Activated CD4-positive, alpha-beta memory T cell treated with anti-CD3 and anti-CD28 coated beads, Interleukin-2, amount 10 ng/mL, durations not matched to agents 7 days and 5 days (primary cell): Measurements from ENCODE around the gene NUP37. TPM values are rescaled to one million over a fixed set of nuclear protein-coding genes. Genes with fewer than 3 reads are reported as not detected.
A peak's percentile ranks its signal among the peaks of the same experiment; 100 is the strongest.

Source experiments
- CTCF ChIA-PET: fragments of 350-600 bp; sonication (Branson Sonifier 250); formaldehyde crosslinking; loops from one replicate; lab custom pipeline; 2021; ENCODE audit warnings: antibody characterized with exemption, inconsistent platforms; lab: Charles Lee
- POLR2A ChIA-PET: fragments of 350-600 bp; sonication (Branson Sonifier 250); formaldehyde crosslinking; loops from one replicate; lab custom pipeline; 2021; ENCODE audit warnings: antibody characterized with exemption; lab: Charles Lee
- DNase-seq: peaks from one replicate; pipeline ENCODE4 v3.0.0-alpha.2; 2020
- H3K27ac Mint-ChIP-seq: one replicate; pipeline ENCODE4 v1.8.0; 2021; ENCODE audit warnings: mild to moderate bottlenecking, mixed read lengths
- H3K27me3 Mint-ChIP-seq: one replicate; pipeline ENCODE4 v1.8.0; 2021; ENCODE audit warnings: mixed read lengths
- H3K36me3 Mint-ChIP-seq: one replicate; pipeline ENCODE4 v1.8.0; 2021; ENCODE audit warnings: low read depth, mixed read lengths
- H3K4me1 Mint-ChIP-seq: one replicate; pipeline ENCODE4 v1.8.0; 2021; ENCODE audit warnings: mixed read lengths
- H3K4me3 Mint-ChIP-seq: one replicate; pipeline ENCODE4 v1.8.0; 2021; ENCODE audit warnings: mild to moderate bottlenecking, mixed read lengths
- H3K9me3 Mint-ChIP-seq: one replicate; pipeline ENCODE4 v1.8.0; 2021; ENCODE audit warnings: mixed read lengths
- total RNA-seq, 2 experiments: library from RNA; stranded (reverse); gene quantifications; one replicate each; pipeline ENCODE4 v1.2.3, GENCODE V29; 2021

The NUP37 gene
- total RNA-seq, 2 experiments from 2014 or later: 59.9 to 65.9 TPM

GRCh38 chr12:102051431-102051965, 68.4 kb downstream of the NUP37 start:
- H3K36me3 Mint-ChIP-seq: peaks cover 52% of the 10 kb centered on the region
- H3K27ac Mint-ChIP-seq: no peak overlapping the region
- no peak overlapping the region for H3K4me3 Mint-ChIP-seq
- POLR2A ChIA-PET: interaction anchor here (1.0 kb wide), 2 partner anchors 10 to 68 kb away, joined by 3 read pairs; no protein-coding TSS in a partner anchor
- DNase-seq: no peak
- H3K27me3 Mint-ChIP-seq: no peaks in the 10 kb centered on the region
- H3K4me1 Mint-ChIP-seq: peaks cover 22% of the 10 kb centered on the region
- H3K9me3 Mint-ChIP-seq: no peaks in the 10 kb centered on the region
- CTCF ChIA-PET: no interaction called here

GRCh38 chr12:102050660-102051430, 69.1 kb downstream of the NUP37 start:
- peaks cover 19% of the 10 kb centered on the region for H3K4me1 Mint-ChIP-seq
- ChIA-PET POLR2A (interaction anchor here (0.6 to 1.5 kb wide), 4 partner anchors 9 to 69 kb away, joined by 3 to 4 read pairs (median 4); partner anchors contain the start of gene WASHC3), CTCF (no interaction called here)
- no peak overlapping the region for H3K27ac Mint-ChIP-seq
- H3K4me3 Mint-ChIP-seq: no peak overlapping the region
- no peaks in the 10 kb centered on the region for H3K27me3 Mint-ChIP-seq
- DNase-seq: no peak
- H3K36me3 Mint-ChIP-seq: peaks cover 45% of the 10 kb centered on the region
- H3K9me3 Mint-ChIP-seq: no peaks in the 10 kb centered on the region

- peak overlapping the region; percentile 26 for H3K27ac Mint-ChIP-seq
- H3K4me3 Mint-ChIP-seq: no peak overlapping the region
- H3K36me3 Mint-ChIP-seq: peaks cover 23% of the 10 kb centered on the region
- H3K9me3 Mint-ChIP-seq: no peaks in the 10 kb centered on the region
- H3K4me1 Mint-ChIP-seq: peaks cover 15% of the 10 kb centered on the region
- DNase-seq: no peak
- POLR2A ChIA-PET: interaction anchor here (3.7 kb wide), 1 partner anchor 17 kb away, joined by 23 read pairs; the partner anchor contains the start of gene WASHC3
- CTCF ChIA-PET: no interaction called here
- no peaks in the 10 kb centered on the region for H3K27me3 Mint-ChIP-seq
Observed at GRCh38 chr12:102043928-102044327, 76.0 kb downstream of the NUP37 start.

GRCh38 chr12:102033991-102034745, 85.7 kb downstream of the NUP37 start:
- no peak for DNase-seq
- H3K27ac Mint-ChIP-seq: no peak overlapping the region
- ChIA-PET POLR2A (interaction anchor here (2.3 kb wide), 1 partner anchor 27 kb away, joined by 7 read pairs; the partner anchor contains the start of gene WASHC3), CTCF (no interaction called here)
- no peak overlapping the region for H3K4me3 Mint-ChIP-seq
- no peaks in the 10 kb centered on the region for H3K27me3 Mint-ChIP-seq
- no peaks in the 10 kb centered on the region for H3K4me1 Mint-ChIP-seq
- peaks cover 51% of the 10 kb centered on the region for H3K36me3 Mint-ChIP-seq
- no peaks in the 10 kb centered on the region for H3K9me3 Mint-ChIP-seq

- POLR2A ChIA-PET: interaction anchor here (1.2 kb wide), 1 partner anchor 30 kb away, joined by 3 read pairs; no protein-coding TSS in a partner anchor
- DNase-seq: no peak
- Mint-ChIP-seq H3K27me3 (no peaks in the 10 kb centered on the region), H3K36me3 (peaks cover 37% of the 10 kb centered on the region), H3K27ac (no peak overlapping the region), H3K9me3 (no peaks in the 10 kb centered on the region), H3K4me1 (no peaks in the 10 kb centered on the region), H3K4me3 (no peak overlapping the region)
- CTCF ChIA-PET: interaction anchor here (1.2 kb wide), 1 partner anchor 92 kb away, joined by 3 read pairs; no protein-coding TSS in a partner anchor
Observed at GRCh38 chr12:102031852-102032251, 88.1 kb downstream of the NUP37 start.

- DNase-seq: no peak
- no peaks in the 10 kb centered on the region for H3K27me3 Mint-ChIP-seq
- H3K4me3 Mint-ChIP-seq: no peak overlapping the region
- CTCF ChIA-PET: no interaction called here
- peaks cover 20% of the 10 kb centered on the region for H3K36me3 Mint-ChIP-seq
- H3K4me1 Mint-ChIP-seq: no peaks in the 10 kb centered on the region
- POLR2A ChIA-PET: no interaction called here
- H3K9me3 Mint-ChIP-seq: no peaks in the 10 kb centered on the region
- H3K27ac Mint-ChIP-seq: no peak overlapping the region
Observed at GRCh38 chr12:102029141-102029540, 90.8 kb downstream of the NUP37 start.

- no peak overlapping the region for H3K4me3 Mint-ChIP-seq
- DNase-seq: no peak
- no peak overlapping the region for H3K27ac Mint-ChIP-seq
- no peaks in the 10 kb centered on the region for H3K27me3 Mint-ChIP-seq
- H3K9me3 Mint-ChIP-seq: no peaks in the 10 kb centered on the region
- no peaks in the 10 kb centered on the region for H3K4me1 Mint-ChIP-seq
- ChIA-PET CTCF (no interaction called here), POLR2A (no interaction called here)
- H3K36me3 Mint-ChIP-seq: peaks cover 15% of the 10 kb centered on the region
Observed at GRCh38 chr12:102026728-102027127, 93.2 kb downstream of the NUP37 start.

- Mint-ChIP-seq H3K36me3 (peaks cover 24% of the 10 kb centered on the region), H3K9me3 (no peaks in the 10 kb centered on the region), H3K4me1 (no peaks in the 10 kb centered on the region), H3K4me3 (no peak overlapping the region), H3K27ac (no peak overlapping the region), H3K27me3 (no peaks in the 10 kb centered on the region)
- DNase-seq: no peak
- CTCF ChIA-PET: no interaction called here
- POLR2A ChIA-PET: no interaction called here
Observed at GRCh38 chr12:102024765-102025164, 95.1 kb downstream of the NUP37 start.

- Mint-ChIP-seq H3K36me3 (peaks cover 26% of the 10 kb centered on the region), H3K4me1 (no peaks in the 10 kb centered on the region)
- POLR2A ChIA-PET: no interaction called here
Observed at GRCh38 chr12:102023343-102023930, 96.5 kb downstream of the NUP37 start.

More at GRCh38 chr12:102023343-102023930, 96.5 kb downstream of the NUP37 start:
- CTCF ChIA-PET: no interaction called here
- Mint-ChIP-seq H3K27me3 (no peaks in the 10 kb centered on the region), H3K9me3 (no peaks in the 10 kb centered on the region), H3K27ac (no peak overlapping the region), H3K4me3 (no peak overlapping the region)
- no peak for DNase-seq

Other genes starting within 250 kb of the NUP37 start
- gene DRAM1, start 242.5 kb downstream of the NUP37 start, total RNA-seq: 1 to 10 TPM; 4.0 TPM
- gene WASHC3, start 58.1 kb downstream of the NUP37 start, total RNA-seq: 10 to 100 TPM; 53.4 to 54.7 TPM
- 10 to 100 TPM; 18.8 to 25.3 TPM for gene PARPBP, start 69 bp upstream of the NUP37 start, total RNA-seq
- gene PMCH, start 77.7 kb upstream of the NUP37 start, total RNA-seq: 1 to 10 TPM in 1 of 2 experiments, under 1 TPM in 1; 0.70 to 1.4 TPM